Measurements from ENCODE around the gene TBC1D24. TPM values are rescaled to one million over a fixed set of nuclear protein-coding genes. Genes with fewer than 3 reads are reported as not detected.

Gene TBC1D24
- total RNA-seq, 2 donors from 2014 or later = 9.6 to 10.5 TPM

DNA sequence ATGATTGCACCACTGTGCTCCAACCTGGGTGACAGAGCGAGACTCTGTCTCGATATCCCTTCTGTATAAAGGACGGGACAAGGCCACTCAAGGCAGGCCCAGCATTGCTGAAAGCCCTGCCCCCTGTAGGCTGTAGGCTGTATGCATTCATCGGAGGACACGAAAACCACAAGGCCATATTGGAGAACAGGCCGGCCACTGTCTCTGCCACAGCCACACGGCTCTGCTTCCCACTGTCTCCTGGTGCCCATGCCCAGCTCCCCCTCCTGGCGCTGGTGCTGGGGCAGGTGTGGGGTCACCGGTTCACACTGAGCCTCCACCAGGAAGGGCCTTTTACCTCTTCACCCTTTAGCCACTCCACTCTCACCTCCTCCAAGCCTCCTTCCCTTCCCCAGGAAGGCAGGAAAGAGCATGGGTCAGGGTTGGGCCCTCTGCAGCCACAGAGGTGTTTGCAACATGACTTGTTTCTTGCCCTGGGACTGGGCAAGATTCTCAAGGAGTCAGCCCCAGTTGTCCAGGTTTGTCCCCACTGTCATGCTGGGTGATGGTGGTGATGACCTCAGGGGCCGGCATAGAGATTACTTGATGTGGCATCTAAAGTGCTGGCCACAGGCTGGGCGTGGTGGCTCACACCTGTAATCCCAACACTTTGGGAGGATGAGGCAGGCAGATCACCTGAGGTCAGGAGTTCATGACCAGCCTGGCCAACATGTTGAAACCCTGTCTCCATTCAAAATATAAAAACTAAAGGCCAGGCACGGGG, 9.1 kb upstream of the TBC1D24 start:
- no peaks in the 10 kb centered on the region for H3K36me3 ChIP-seq
- no peaks in the 10 kb centered on the region for H3K9me3 ChIP-seq
- no peak for DNase-seq (ENCODE audit: low spot score)
- H3K4me3 ChIP-seq = no peak overlapping the region
- peaks cover 0 to 40% of the 10 kb centered on the region in 2 donors for H3K4me1 ChIP-seq
- TF ChIP-seq, protein P1, sequence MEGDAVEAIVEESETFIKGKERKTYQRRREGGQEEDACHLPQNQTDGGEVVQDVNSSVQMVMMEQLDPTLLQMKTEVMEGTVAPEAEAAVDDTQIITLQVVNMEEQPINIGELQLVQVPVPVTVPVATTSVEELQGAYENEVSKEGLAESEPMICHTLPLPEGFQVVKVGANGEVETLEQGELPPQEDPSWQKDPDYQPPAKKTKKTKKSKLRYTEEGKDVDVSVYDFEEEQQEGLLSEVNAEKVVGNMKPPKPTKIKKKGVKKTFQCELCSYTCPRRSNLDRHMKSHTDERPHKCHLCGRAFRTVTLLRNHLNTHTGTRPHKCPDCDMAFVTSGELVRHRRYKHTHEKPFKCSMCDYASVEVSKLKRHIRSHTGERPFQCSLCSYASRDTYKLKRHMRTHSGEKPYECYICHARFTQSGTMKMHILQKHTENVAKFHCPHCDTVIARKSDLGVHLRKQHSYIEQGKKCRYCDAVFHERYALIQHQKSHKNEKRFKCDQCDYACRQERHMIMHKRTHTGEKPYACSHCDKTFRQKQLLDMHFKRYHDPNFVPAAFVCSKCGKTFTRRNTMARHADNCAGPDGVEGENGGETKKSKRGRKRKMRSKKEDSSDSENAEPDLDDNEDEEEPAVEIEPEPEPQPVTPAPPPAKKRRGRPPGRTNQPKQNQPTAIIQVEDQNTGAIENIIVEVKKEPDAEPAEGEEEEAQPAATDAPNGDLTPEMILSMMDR (IDR thresholded peaks at IDR 0.05) = no peak
- no peak overlapping the region for H3K27ac ChIP-seq
- peaks cover 0 to 1% of the 10 kb centered on the region in 2 donors for H3K27me3 ChIP-seq

DNA sequence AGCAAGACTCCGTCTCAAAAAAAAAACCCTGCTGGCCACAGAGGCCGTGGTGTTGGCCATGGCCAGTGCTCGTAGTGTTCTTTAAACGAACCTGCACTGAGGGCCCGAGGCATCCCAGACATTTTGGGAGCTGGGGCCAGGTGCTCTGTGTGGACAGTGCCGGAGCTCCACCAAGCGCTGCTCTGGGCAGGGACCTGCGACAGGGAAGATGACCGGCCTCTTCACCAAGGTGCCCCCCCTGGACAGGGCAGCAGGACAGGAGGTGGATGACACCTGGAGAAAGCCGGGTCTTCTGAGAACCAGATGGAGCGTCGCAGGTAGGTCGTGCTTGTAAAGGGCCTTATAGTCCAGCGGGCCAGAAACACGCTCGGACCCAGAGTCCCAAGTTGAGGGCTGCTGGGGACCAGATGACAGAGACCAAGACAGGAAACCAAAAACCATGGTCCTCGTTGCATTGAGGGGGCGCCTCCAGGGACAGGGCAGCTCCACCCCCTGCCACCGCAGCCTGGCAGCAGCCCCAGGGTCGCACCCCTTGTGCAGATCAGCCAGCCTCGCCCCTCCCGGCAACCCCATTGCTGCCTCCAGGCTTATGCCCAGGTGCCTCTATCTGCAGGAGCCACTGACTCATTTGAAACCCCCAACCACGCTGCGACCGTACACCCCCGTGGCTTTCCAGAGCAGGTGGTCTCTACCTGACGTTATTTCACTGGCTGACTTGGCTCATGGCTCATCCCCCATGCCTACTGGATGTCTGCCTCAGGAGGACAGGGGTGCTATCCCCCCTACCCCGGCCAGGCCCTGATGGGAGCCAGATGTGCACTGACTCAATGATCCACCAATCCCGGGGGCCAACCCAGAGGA, 8.0 kb upstream of the TBC1D24 start:
- Histone ChIP-seq H3K9me3 (no peaks in the 10 kb centered on the region), H3K4me1 (peaks cover 0 to 49% of the 10 kb centered on the region in 2 donors), H3K4me3 (peak overlapping the region in 1 of 2 donors; percentile 64), H3K36me3 (no peaks in the 10 kb centered on the region), H3K27me3 (peaks cover under 1 to 6% of the 10 kb centered on the region in 2 donors), H3K27ac (no peak overlapping the region)
- TF ChIP-seq, protein P1 (IDR thresholded peaks at IDR 0.05) = no peak
- DNase-seq (ENCODE audit: low spot score) = no peak

DNA sequence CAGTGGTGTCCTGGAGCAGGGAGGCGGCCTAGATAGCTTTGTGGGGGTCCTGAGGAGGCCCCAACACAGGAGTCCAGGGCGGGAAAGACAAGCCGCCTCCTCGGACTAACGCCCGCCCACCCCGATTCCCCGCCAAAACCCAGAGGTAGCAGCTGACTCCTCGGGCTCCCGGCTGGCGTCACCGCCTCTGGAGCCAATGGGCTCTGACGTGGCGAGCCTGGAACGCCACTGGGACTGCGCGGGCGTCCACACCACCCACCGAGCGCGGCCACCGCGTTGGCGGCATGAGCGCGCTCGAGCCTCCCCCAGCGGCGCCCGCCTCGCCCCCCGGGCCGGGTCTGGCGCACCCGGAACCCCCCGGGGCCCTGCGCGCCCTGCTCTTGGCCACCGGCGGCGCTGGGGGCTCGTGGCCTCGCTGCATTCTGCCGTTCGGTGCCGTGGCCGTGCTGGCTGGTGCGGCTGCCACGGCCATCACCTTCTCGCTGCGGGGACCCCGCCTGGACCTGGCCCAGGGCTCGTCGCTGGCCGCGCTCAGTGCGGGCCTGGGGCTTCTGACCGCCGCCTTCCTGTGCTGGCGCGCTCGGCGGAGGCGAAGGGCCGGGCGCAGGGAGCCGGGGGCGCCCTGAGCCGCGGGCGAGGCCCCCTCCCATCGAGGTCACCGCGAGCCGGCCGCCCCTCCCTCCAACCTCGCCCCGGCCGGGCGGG, 7.2 kb upstream of the TBC1D24 start:
- Histone ChIP-seq H3K36me3 (no peaks in the 10 kb centered on the region), H3K4me3 (peak overlapping the region; percentile 51 to 64), H3K27ac (peak overlapping the region; percentile 66 to 72), H3K27me3 (peaks cover 2 to 6% of the 10 kb centered on the region in 2 donors), H3K4me1 (peaks cover 0 to 52% of the 10 kb centered on the region in 2 donors), H3K9me3 (no peaks in the 10 kb centered on the region)
- peak; percentile 87 for DNase-seq (ENCODE audit: low spot score)
- TF ChIP-seq, protein P1 (IDR thresholded peaks at IDR 0.05) = no peak

DNA sequence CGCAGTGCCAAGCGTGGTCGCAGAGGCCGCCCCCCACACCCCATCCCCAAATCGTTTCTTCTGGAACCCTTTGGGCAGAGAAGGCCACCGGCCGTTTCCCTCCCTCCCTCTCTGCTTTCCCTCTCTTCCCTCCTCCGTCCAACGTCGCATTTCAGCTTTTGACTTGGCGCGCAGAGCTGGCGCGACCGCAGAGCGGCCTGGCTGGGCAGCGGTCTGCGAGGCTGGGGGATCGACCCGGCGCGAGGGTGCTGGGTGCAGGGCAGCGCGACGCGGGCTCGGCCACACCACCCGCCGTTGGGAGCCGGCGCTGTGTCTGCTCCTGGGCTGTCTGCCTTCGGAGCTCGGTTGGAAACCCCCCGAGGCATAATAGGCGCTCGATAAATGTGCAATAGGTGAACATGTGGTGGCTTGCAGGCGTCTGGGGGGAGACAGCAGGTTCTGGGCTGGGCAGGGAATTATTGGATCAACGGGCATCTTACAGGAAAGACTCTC, 6.6 kb upstream of the TBC1D24 start:
- H3K27me3 ChIP-seq = peaks cover 2 to 6% of the 10 kb centered on the region in 2 donors
- TF ChIP-seq, protein P1 (IDR thresholded peaks at IDR 0.05) = no peak
- no peak for DNase-seq (ENCODE audit: low spot score)
- no peaks in the 10 kb centered on the region for H3K9me3 ChIP-seq
- H3K27ac ChIP-seq = peak overlapping the region in 1 of 2 donors; percentile 72
- peaks cover 0 to 56% of the 10 kb centered on the region in 2 donors for H3K4me1 ChIP-seq
- no peaks in the 10 kb centered on the region for H3K36me3 ChIP-seq
- peak overlapping the region; percentile 51 to 64 for H3K4me3 ChIP-seq

DNA sequence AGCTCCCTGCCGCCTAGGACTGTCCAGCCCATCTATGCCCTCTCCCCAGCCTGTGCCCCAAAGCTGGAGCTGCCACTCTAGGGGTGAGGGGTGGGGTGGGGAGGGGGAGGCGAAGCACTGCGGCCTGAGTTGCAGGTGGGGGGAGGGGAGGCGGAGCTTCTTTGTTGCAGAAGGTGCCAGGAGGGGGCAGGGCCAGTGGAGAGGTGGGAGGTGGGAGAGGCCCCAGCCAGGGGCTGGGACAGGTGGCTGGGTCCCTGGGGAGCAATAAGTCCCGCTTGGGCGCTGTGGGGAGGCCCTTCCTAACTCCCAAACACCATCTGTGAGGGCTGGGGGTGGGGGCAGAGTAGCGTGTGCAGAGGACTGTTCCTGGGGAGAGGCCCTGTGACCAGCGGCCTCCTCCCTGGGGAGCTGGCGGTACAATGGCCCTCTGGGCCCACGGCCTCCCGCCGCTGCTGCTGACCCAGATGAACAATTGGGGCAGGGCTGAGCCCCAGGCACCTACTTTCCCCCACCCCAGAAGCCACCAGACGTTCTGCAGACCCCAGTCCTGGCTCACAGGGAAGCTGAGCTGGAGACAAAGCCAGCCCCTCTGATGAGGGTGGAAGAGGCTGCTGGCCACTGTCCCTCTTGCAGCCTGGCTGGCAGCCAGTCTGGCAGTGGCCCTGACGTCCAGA, 6.1 kb upstream of the TBC1D24 start:
- Histone ChIP-seq H3K27ac (no peak overlapping the region), H3K4me1 (peaks cover 0 to 62% of the 10 kb centered on the region in 2 donors)

More for the DNA sequence above, 6.1 kb upstream of the TBC1D24 start:
- H3K27me3 ChIP-seq = peaks cover 2 to 6% of the 10 kb centered on the region in 2 donors
- H3K36me3 ChIP-seq = no peaks in the 10 kb centered on the region
- peak overlapping the region in 1 of 2 donors; percentile 64 for H3K4me3 ChIP-seq
- no peaks in the 10 kb centered on the region for H3K9me3 ChIP-seq
- TF ChIP-seq, protein P1 (IDR thresholded peaks at IDR 0.05) = no peak
- no peak for DNase-seq (ENCODE audit: low spot score)
